Endodermal cell (in vitro differentiated cells): ENCODE measurements around the gene AP1S1. TPM values are rescaled to one million over a fixed set of nuclear protein-coding genes. Genes with fewer than 3 reads are reported as not detected.

Experiments used
- DNase-seq: peaks from one replicate; pipeline ENCODE4 v3.0.0-alpha.2; 2017
- H3K27ac ChIP-seq: 2 replicates; pipeline ENCODE4 v1.5.1; 2013; ENCODE audit warnings: mild to moderate bottlenecking, low read depth, low read length, moderate library complexity
- H3K27me3 ChIP-seq: 2 replicates; pipeline ENCODE4 v1.6.1; 2013; ENCODE audit warnings: mild to moderate bottlenecking, low read length, moderate library complexity; ENCODE audit not compliant: insufficient read depth, control insufficient read depth, poor library complexity, severe bottlenecking
- H3K36me3 ChIP-seq: 2 replicates; pipeline ENCODE4 v1.7.0; 2013; ENCODE audit warnings: mild to moderate bottlenecking, low read length, moderate library complexity; ENCODE audit not compliant: control insufficient read depth, insufficient read depth
- H3K4me1 ChIP-seq: one replicate; pipeline ENCODE4 v1.7.0; 2013; ENCODE audit warnings: low read length; ENCODE audit not compliant: control insufficient read depth, insufficient read depth
- H3K4me3 ChIP-seq: 2 replicates; pipeline ENCODE4 v1.5.1; 2013; ENCODE audit warnings: mild to moderate bottlenecking, low read length, moderate library complexity
- H3K9ac ChIP-seq: 2 replicates; pipeline ENCODE4 v1.6.1; 2013; ENCODE audit warnings: mild to moderate bottlenecking, low read length, moderate library complexity; ENCODE audit not compliant: poor library complexity, severe bottlenecking; ENCODE audit errors: extremely low read depth
- H3K9me3 ChIP-seq: 2 replicates; pipeline ENCODE4 v1.6.1; 2013; ENCODE audit warnings: mild to moderate bottlenecking, low read length, moderate library complexity; ENCODE audit not compliant: control insufficient read depth
- H3K27ac Mint-ChIP-seq: 2 replicates; pipeline ENCODE4 v1.8.0; 2020; ENCODE audit warnings: mixed read lengths
- H3K27me3 Mint-ChIP-seq: 2 replicates; pipeline ENCODE4 v1.8.0; 2021; ENCODE audit warnings: mild to moderate bottlenecking, mixed read lengths; ENCODE audit not compliant: insufficient read depth
- H3K36me3 Mint-ChIP-seq: 2 replicates; pipeline ENCODE4 v1.8.0; 2020; ENCODE audit warnings: low read depth, mixed read lengths
- H3K4me1 Mint-ChIP-seq: 2 replicates; pipeline ENCODE4 v1.8.0; 2020; ENCODE audit warnings: mixed read lengths
- H3K4me3 Mint-ChIP-seq: 2 replicates; pipeline ENCODE4 v1.8.0; 2020; ENCODE audit warnings: mild to moderate bottlenecking, moderate library complexity, mixed read lengths
- H3K9me3 Mint-ChIP-seq: 2 replicates; pipeline ENCODE4 v1.8.0; 2020; ENCODE audit warnings: mild to moderate bottlenecking, mixed read lengths
- WGBS, 2 experiments: methylation state at CpG; one replicate each; pipeline versions ENCODE4 v1.1.5 to v1.1.7; 2013; ENCODE audit warnings: missing lambda C conversion rate in 2 of 2, mixed read lengths in 1 of 2; ENCODE audit not compliant: insufficient coverage in 1 of 2, insufficient read length in 1 of 2; 5-methylcytosine and 5-hydroxymethylcytosine counted together
- total RNA-seq, 2 donors: library from RNA; stranded (reverse); fragmentation: NEBNext Ultra II Directional in 1 of 2; extraction: Animal tissue kit (Norgen Biotek cat#: 25700) in 1 of 2; gene quantifications; 2 replicates in 1 of 2; 3 replicates in 1 of 2; pipeline ENCODE4 v1.2.1, GENCODE V29; 2021
- TF ChIP-seq, protein P1 (sequence below): fragments of 200-600 bp; sonication (generic); conservative IDR thresholded peaks from 2 replicates; pipeline ENCODE4 v1.5.0; 2021; ENCODE audit warnings: antibody characterized with exemption, mild to moderate bottlenecking

AP1S1 gene
- total RNA-seq, 2 donors from 2014 or later, result 43.8 to 50.2 TPM

- H3K4me3 Mint-ChIP-seq, result no peak overlapping the region
- no peak overlapping the region for H3K9ac ChIP-seq
- no peaks in the 10 kb centered on the region for H3K9me3 Mint-ChIP-seq
- no peaks in the 10 kb centered on the region for H3K36me3 Mint-ChIP-seq
- WGBS, 2 experiments, result 88 to 96% methylated on average over 11 of the region's 11 CpGs
- DNase-seq, result no peak
- no peak overlapping the region for H3K4me3 ChIP-seq
- no peaks in the 10 kb centered on the region for H3K9me3 ChIP-seq
- no peak overlapping the region for H3K27ac Mint-ChIP-seq
- H3K27me3 Mint-ChIP-seq, result peaks cover 2% of the 10 kb centered on the region
- H3K27ac ChIP-seq, result no peak overlapping the region
- TF ChIP-seq, protein P1, sequence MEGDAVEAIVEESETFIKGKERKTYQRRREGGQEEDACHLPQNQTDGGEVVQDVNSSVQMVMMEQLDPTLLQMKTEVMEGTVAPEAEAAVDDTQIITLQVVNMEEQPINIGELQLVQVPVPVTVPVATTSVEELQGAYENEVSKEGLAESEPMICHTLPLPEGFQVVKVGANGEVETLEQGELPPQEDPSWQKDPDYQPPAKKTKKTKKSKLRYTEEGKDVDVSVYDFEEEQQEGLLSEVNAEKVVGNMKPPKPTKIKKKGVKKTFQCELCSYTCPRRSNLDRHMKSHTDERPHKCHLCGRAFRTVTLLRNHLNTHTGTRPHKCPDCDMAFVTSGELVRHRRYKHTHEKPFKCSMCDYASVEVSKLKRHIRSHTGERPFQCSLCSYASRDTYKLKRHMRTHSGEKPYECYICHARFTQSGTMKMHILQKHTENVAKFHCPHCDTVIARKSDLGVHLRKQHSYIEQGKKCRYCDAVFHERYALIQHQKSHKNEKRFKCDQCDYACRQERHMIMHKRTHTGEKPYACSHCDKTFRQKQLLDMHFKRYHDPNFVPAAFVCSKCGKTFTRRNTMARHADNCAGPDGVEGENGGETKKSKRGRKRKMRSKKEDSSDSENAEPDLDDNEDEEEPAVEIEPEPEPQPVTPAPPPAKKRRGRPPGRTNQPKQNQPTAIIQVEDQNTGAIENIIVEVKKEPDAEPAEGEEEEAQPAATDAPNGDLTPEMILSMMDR, result no peak
- H3K27me3 ChIP-seq, result no peaks in the 10 kb centered on the region
- no peaks in the 10 kb centered on the region for H3K4me1 Mint-ChIP-seq
- H3K4me1 ChIP-seq, result no peaks in the 10 kb centered on the region
- no peaks in the 10 kb centered on the region for H3K36me3 ChIP-seq
These were observed 40.4 kb upstream of the AP1S1 start for GRCh38 chr7:101113836-101114235.

- H3K4me1 Mint-ChIP-seq, result no peaks in the 10 kb centered on the region
- H3K27me3 ChIP-seq, result no peaks in the 10 kb centered on the region
- H3K4me3 Mint-ChIP-seq, result no peak overlapping the region
- no peak overlapping the region for H3K27ac ChIP-seq
- H3K9me3 ChIP-seq, result no peaks in the 10 kb centered on the region
- H3K36me3 ChIP-seq, result no peaks in the 10 kb centered on the region
- no peaks in the 10 kb centered on the region for H3K9me3 Mint-ChIP-seq
- no peaks in the 10 kb centered on the region for H3K4me1 ChIP-seq
- TF ChIP-seq, protein P1, result no peak
- no peak for DNase-seq
- H3K4me3 ChIP-seq, result no peak overlapping the region
- H3K27ac Mint-ChIP-seq, result no peak overlapping the region
- H3K36me3 Mint-ChIP-seq, result no peaks in the 10 kb centered on the region
- no peak overlapping the region for H3K9ac ChIP-seq
- WGBS, 2 experiments, result 82 to 96% methylated on average over 4 to 7 of the region's 8 CpGs
- peaks cover 2% of the 10 kb centered on the region for H3K27me3 Mint-ChIP-seq
These were observed 39.8 kb upstream of the AP1S1 start for GRCh38 chr7:101114492-101114891.

DNA sequence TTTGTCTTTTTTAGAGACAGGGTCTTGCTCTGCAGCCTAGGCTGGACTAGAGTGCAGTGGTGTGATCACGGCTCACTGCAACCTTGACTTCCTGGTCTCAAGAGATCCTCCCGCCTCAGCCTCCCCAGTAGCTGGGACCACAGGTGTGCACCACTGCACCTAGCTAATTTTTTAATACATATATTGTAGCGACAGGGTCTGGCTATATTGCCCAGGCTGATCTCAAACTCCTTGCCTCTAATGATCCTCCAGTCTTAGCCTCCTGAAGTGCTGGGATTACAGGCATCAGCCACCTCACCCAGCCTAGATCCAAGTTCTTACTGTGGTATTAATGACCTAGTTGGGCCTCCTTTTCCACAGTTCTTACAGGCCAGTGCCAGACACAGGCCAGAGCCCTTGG is 39.1 kb upstream of the AP1S1 start:
- Histone ChIP-seq H3K9me3 (no peaks in the 10 kb centered on the region), H3K27ac (no peak overlapping the region), H3K27me3 (no peaks in the 10 kb centered on the region), H3K4me3 (no peak overlapping the region), H3K36me3 (no peaks in the 10 kb centered on the region), H3K4me1 (no peaks in the 10 kb centered on the region), H3K9ac (no peak overlapping the region)
- no peak for DNase-seq
- Mint-ChIP-seq H3K9me3 (no peaks in the 10 kb centered on the region), H3K4me3 (no peak overlapping the region), H3K4me1 (no peaks in the 10 kb centered on the region), H3K27me3 (peaks cover 2% of the 10 kb centered on the region), H3K36me3 (no peaks in the 10 kb centered on the region), H3K27ac (no peak overlapping the region)
- TF ChIP-seq, protein P1, result no peak
- 89 to 91% methylated on average over 3 of the region's 3 CpGs for whole genome bisulfite sequencing, 2 experiments
